NCI-H146 (cell line): ENCODE data around the gene CDH4.

Source experiments
- DNase-seq: peaks from one replicate; lab custom pipeline; 2025; lab: John Stamatoyannopoulos, UW

The CDH4 gene

GRCh38 chr20:61919675-61920365 lies 667.8 kb downstream of the CDH4 start:
- DNase-seq, result no peak

- no peak for DNase-seq
These were observed 670.4 kb downstream of the CDH4 start for GRCh38 chr20:61922411-61922810.

GRCh38 chr20:61922936-61923335 lies 670.9 kb downstream of the CDH4 start:
- no peak for DNase-seq

GRCh38 chr20:61923371-61924166 lies 671.5 kb downstream of the CDH4 start:
- DNase-seq, result no peak

DNA sequence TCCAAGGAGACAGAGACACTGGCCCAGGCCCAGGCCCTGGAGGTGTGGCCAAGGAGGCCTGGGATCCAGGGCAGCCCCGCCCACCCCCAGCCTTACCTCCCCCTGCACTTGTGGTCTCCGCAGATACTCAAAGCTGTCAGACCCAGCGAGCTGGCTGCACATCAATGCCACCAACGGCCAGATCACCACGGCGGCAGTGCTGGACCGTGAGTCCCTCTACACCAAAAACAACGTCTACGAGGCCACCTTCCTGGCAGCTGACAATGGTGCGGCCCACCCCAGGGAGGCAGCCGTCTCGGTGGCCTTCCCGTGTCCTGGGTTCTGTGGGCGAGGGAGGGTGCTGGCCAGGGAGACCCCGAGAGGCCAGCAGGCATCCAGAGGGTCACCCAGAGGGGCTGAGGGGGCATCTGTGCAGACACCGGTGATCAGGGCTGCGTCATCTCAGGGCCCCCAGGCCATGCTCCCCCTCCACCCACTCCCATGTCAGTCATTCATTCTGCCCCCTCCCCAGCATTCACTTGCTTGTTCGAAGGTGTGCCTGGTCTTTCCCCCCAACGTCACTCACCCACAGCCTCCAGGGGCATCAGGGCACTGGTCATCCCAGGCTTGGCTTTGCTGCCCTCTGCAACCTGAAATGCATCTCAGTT lies 672.3 kb downstream of the CDH4 start:
- DNase-seq, result no peak

- DNase-seq, result no peak
These were observed 672.9 kb downstream of the CDH4 start for GRCh38 chr20:61924858-61925554.

DNA sequence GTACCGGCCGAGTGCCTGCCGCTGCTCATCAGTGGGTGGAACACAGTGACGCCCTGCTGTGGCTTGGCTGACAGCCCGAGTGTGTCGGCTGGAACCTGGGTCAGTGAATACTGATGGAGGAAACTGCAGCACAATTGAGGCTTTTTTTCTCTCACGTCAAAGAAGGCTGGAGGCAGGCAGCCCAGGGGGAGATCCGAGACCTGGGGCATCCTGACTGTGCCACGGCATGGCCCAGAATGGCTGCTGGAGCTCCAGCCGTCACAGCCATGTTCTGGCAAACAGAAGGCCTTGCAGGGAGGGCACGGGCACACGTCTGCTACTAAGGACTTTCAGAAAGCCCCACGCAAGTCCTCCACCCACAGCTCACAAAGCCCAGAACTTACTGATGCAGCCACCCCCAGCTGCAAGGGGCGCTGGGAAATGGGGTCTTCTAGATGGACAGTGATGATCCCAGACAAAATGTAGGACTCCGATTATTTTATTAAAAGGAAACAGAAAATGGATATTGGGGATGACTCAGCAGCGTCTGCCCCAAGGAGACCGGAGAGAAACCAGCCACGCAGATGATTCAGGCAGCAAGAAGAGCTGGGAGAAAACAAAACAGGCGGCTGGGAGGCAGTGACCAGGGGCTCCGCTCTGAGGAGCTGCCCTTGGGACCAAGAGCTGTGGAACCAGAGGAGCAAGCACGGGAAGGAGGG lies 673.6 kb downstream of the CDH4 start:
- peak; percentile 85 for DNase-seq

DNA sequence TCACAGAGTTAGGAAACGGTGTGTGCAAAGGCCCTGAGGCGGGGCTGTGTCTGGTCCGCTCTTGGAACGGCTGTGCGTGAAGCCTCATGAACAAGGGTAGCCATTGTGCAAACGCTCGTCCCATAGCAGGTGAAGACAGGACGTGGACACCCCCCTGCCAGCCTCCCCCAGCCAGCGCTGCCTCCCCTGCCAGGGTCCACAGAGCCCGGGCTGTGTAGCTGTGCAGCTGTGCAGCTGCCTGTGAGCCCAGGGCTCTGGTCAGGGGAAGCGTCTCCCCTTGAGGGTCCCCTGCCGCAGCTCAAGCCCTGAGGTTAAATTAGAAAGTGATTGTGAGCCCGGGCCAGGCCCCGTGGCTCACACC lies 674.2 kb downstream of the CDH4 start:
- no peak for DNase-seq

DNA sequence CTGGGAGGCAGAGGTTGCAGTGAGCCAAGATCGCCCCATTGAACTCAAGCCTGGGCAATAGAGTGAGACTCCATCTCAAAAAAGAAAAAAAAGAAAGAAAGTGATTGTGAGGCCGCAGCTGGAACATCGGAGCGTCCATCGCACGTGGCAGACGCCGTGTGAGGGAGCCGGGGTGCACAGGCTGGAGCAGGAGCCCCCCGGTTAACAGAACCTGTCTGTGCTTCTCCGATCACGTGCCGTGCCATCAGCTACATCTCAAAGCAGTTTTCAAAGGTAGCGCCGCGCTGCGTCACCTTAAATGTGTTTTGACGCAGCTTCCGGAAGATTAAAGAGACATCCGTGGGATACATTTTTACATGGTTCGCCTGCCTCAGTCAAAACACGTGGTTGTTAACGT lies 674.7 kb downstream of the CDH4 start:
- DNase-seq, result no peak

GRCh38 chr20:61927193-61927825 lies 675.2 kb downstream of the CDH4 start:
- no peak for DNase-seq

DNA sequence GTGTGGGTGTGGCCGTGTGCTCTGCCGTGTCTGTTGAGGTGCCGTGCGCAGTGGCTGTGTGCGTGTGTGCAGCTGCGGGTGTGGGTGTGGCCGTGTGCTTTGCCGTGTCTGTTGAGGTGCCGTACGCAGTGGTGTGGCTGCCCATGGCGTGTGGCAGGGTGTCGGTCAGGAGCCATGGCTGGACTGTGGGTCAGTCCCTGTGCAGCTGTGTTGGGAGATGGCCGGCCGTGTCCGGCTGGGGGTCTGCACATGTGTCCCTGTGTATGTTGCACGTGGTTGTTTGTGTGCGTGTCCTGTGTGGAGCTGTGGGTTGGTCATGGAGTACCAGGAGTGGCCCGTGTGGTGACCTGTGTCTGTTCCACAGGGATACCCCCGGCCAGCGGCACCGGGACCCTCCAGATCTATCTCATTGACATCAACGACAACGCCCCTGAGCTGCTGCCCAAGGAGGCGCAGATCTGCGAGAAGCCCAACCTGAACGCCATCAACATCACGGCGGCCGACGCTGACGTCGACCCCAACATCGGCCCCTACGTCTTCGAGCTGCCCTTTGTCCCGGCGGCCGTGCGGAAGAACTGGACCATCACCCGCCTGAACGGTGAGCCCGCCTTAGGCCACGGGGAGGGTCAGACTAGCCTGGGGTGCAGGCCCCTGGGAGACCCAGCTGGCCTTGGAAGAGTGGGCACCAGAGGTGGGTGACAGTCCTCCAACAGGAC lies 675.9 kb downstream of the CDH4 start:
- DNase-seq, result no peak

DNA sequence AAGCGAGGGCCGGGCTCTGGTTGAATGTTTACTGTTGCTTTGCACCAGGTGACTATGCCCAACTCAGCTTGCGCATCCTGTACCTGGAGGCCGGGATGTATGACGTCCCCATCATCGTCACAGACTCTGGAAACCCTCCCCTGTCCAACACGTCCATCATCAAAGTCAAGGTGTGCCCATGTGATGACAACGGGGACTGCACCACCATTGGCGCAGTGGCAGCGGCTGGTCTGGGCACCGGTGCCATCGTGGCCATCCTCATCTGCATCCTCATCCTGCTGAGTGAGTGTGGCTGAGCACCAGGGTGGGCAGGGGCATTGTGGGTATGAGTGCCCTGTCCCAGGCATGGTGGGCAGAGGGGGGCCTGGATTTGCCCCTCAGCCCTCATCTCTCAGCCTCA lies 677.5 kb downstream of the CDH4 start:
- DNase-seq, result no peak

DNA sequence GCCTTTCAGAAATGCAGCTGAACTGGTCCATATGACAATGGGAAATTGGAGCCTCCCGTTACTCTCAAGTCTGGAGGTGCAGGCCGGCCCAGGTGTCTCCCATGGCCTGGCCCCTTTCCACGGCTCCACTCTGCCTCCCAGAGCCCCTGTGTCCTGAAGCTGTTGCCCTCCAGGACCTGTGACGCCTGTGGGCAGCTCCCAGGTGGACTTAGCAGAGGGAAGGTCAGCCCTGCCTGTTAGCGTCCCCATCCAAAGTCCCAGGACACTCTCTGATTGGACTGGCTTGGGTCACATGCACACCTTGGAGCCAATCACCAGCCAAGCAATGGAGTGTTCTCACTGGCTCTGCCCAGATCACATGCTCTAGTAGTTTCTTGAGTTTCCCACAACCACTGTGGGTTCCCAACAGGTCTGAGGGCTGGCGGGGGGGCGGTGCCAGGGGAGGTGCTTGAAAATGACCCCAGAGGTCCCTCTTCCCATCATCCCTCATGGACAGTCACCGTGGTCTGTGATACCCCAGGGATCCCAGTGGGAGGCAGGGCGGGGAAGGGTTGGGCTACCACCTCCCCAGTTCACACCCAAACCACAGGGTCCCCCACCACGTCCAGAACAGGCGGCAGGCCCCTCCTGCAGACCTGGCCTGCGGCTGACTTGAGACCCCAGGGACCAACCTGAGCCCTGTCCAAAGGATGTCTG lies 678.1 kb downstream of the CDH4 start:
- no peak for DNase-seq

GRCh38 chr20:61930776-61931475 lies 678.9 kb downstream of the CDH4 start:
- DNase-seq, result no peak

GRCh38 chr20:61931476-61932198 lies 679.6 kb downstream of the CDH4 start:
- no peak for DNase-seq

DNA sequence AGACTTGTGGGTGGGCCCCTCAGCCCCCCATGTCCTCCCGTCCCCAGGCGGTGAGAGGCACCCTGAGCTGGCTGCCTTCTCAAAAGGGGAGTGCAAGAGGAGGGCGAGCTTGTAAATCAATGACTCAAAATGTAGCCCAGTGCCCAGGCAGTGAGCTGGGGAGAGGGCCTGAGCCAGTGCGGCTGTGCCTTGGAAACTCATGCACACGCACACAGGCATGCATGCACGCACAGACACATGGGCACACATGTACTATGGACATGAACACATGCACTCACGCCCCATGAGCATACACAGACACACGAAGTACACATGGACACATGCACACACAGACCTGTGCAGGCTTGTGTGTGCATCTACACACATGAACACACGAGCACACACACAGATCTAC lies 680.1 kb downstream of the CDH4 start:
- no peak for DNase-seq

GRCh38 chr20:61932711-61933480 lies 680.8 kb downstream of the CDH4 start:
- DNase-seq, result no peak

DNA sequence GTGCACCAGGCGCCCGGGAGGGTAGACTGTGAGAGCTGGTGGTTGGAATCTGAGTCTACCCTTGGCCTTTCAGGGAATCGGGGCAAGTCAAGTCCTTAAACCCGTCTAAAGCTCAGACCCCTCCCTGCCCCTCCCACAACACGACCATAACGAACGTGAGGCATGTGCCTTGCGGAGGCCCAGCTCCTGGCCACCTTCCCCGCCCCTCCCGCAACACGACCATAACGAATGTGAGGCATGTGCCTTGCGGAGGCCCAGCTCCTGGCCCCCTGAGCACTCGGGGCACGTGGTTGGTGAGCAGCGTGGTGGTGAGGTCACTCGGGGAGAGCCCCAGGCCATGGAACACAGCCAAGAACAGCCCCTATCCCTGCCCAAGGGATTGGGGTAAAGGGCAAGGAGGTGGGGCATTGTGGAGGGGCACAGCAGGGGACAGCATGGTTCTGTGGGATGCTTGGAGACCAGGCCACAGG lies 681.5 kb downstream of the CDH4 start:
- DNase-seq, result no peak
